ENCODE measurements around the gene MGST2.

The MGST2 gene

GRCh38 chr4:139665690-139666529 is at the start of gene MGST2:
MGST2 (plus strand) TSS chr4:139665819; CDS start chr4:139666020, 201 bp downstream.
- Mint-ChIP-seq H3K27ac (peak within 1 kb of the TSS; percentile 97), H3K36me3 (ENCODE audit: low read depth) (peaks cover 9% of the 10 kb centered on the region), H3K27me3 (ENCODE audit: low read depth, poor library complexity) (peaks cover 7% of the 10 kb centered on the region), H3K4me3 (peak within 1 kb of the TSS; percentile 76), H3K9me3 (peaks cover 10% of the 10 kb centered on the region), H3K4me1 (peaks cover 71% of the 10 kb centered on the region)
- DNase-seq = peak; percentile 79
- no peak for TF ChIP-seq CTCF (IDR thresholded peaks at IDR 0.05)

GRCh38 chr4:139617702-139618490 is 47.7 kb upstream of the MGST2 start:
- H3K9me3 Mint-ChIP-seq = no peaks in the 10 kb centered on the region
- H3K4me3 Mint-ChIP-seq = no peak overlapping the region
- TF ChIP-seq CTCF (IDR thresholded peaks at IDR 0.05) = peak; percentile 36
- H3K36me3 Mint-ChIP-seq (ENCODE audit: low read depth) = no peaks in the 10 kb centered on the region
- peaks cover 8% of the 10 kb centered on the region for H3K27me3 Mint-ChIP-seq (ENCODE audit: low read depth, poor library complexity)
- peaks cover 22% of the 10 kb centered on the region for H3K4me1 Mint-ChIP-seq
- no peak overlapping the region for H3K27ac Mint-ChIP-seq
- no peak for DNase-seq

- DNase-seq = no peak
- H3K36me3 Mint-ChIP-seq (ENCODE audit: low read depth) = no peaks in the 10 kb centered on the region
Observed at GRCh38 chr4:139619644-139620043, 46.0 kb upstream of the MGST2 start.

GRCh38 chr4:139622901-139623381 is 42.7 kb upstream of the MGST2 start:
- peak overlapping the region; percentile 37 for H3K27ac Mint-ChIP-seq
- H3K4me3 Mint-ChIP-seq = no peak overlapping the region
- H3K4me1 Mint-ChIP-seq = peaks cover 49% of the 10 kb centered on the region
- H3K36me3 Mint-ChIP-seq (ENCODE audit: low read depth) = no peaks in the 10 kb centered on the region
- DNase-seq = no peak
- no peaks in the 10 kb centered on the region for H3K27me3 Mint-ChIP-seq (ENCODE audit: low read depth, poor library complexity)
- no peaks in the 10 kb centered on the region for H3K9me3 Mint-ChIP-seq
- no peak for TF ChIP-seq CTCF (IDR thresholded peaks at IDR 0.05)

More at GRCh38 chr4:139619644-139620043, 46.0 kb upstream of the MGST2 start:
- H3K9me3 Mint-ChIP-seq = no peaks in the 10 kb centered on the region
- peaks cover 39% of the 10 kb centered on the region for H3K4me1 Mint-ChIP-seq
- H3K27me3 Mint-ChIP-seq (ENCODE audit: low read depth, poor library complexity) = peaks cover 4% of the 10 kb centered on the region
- H3K4me3 Mint-ChIP-seq = no peak overlapping the region
- peak; percentile 28 for TF ChIP-seq CTCF (IDR thresholded peaks at IDR 0.05)
- H3K27ac Mint-ChIP-seq = no peak overlapping the region

- Mint-ChIP-seq H3K36me3 (ENCODE audit: low read depth) (no peaks in the 10 kb centered on the region), H3K9me3 (no peaks in the 10 kb centered on the region), H3K4me3 (peak overlapping the region; percentile 49), H3K4me1 (peaks cover 58% of the 10 kb centered on the region), H3K27me3 (ENCODE audit: low read depth, poor library complexity) (no peaks in the 10 kb centered on the region), H3K27ac (peak overlapping the region; percentile 96)
- no peak for DNase-seq
- TF ChIP-seq CTCF (IDR thresholded peaks at IDR 0.05) = no peak
Observed at GRCh38 chr4:139624441-139625092, 41.1 kb upstream of the MGST2 start.

All from nephron progenitor cell (in vitro differentiated cells).